ENCODE data around the gene EEF1AKMT2. TPM values are rescaled to one million over a fixed set of nuclear protein-coding genes. Genes with fewer than 3 reads are reported as not detected.

The EEF1AKMT2 gene
- total RNA-seq, 1 experiment from 2014 or later: 18.2 TPM

DNA sequence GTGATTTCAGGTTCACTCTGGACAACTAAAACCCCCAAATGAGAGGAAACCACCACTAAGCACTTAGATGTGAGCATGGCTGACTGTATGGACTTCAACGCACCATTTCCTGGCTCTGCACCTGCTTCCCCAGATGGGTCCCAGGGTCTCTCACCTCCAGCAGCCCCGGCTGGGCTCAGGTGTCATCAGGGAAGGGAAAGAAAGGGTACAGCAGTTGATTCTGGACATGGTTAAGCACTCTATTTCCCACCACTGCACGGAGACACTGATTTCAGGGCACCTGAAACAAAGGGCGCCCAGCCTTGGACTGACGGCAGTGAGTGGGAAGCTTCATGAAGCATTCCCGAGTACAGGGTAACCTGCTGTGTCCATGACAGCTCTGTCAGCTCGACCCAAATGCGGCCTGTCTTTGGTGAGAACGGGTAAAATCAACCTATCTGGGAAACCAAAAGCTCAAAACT lies 66.5 kb downstream of the EEF1AKMT2 start:
- no peaks in the 10 kb centered on the region for H3K9me2 ChIP-seq (replicated peaks; ENCODE audit: low read length)
- DNase-seq (no peak), ATAC-seq (no peak)
- no peaks in the 10 kb centered on the region for H3K4me1 ChIP-seq (ENCODE audit: insufficient read depth, low read length)
- no peaks in the 10 kb centered on the region for H3F3A ChIP-seq (ENCODE audit: low read length, unreplicated experiment)
- ChIA-PET POLR2A (ENCODE audit: unreplicated experiment) (no interaction called here), CTCF (interaction anchor here (0.6 kb wide), 1 partner anchor 16 kb away, joined by 3 read pairs; no protein-coding TSS in a partner anchor)
- no peaks in the 10 kb centered on the region for H3K27me3 ChIP-seq (ENCODE audit: low read length)
- H3K36me3 ChIP-seq (ENCODE audit: low read depth, low read length): no peaks in the 10 kb centered on the region
- no peak overlapping the region for H3K4me3 ChIP-seq (ENCODE audit: low read length)
- no peaks in the 10 kb centered on the region for H3K9me3 ChIP-seq (ENCODE audit: low read length)
- H3K4me2 ChIP-seq (ENCODE audit: low read length): no peak overlapping the region
- no peak overlapping the region for H3K27ac ChIP-seq (ENCODE audit: low read length)
- H3K79me2 ChIP-seq (ENCODE audit: low read length): no peaks in the 10 kb centered on the region
- intact Hi-C loops (cut with micrococcal nuclease): no loop called here
- TF ChIP-seq EZH2phosphoT487 (IDR thresholded peaks at IDR 0.05; ENCODE audit: borderline replicate concordance, low read length): no peak
- TF ChIP-seq, protein P1, sequence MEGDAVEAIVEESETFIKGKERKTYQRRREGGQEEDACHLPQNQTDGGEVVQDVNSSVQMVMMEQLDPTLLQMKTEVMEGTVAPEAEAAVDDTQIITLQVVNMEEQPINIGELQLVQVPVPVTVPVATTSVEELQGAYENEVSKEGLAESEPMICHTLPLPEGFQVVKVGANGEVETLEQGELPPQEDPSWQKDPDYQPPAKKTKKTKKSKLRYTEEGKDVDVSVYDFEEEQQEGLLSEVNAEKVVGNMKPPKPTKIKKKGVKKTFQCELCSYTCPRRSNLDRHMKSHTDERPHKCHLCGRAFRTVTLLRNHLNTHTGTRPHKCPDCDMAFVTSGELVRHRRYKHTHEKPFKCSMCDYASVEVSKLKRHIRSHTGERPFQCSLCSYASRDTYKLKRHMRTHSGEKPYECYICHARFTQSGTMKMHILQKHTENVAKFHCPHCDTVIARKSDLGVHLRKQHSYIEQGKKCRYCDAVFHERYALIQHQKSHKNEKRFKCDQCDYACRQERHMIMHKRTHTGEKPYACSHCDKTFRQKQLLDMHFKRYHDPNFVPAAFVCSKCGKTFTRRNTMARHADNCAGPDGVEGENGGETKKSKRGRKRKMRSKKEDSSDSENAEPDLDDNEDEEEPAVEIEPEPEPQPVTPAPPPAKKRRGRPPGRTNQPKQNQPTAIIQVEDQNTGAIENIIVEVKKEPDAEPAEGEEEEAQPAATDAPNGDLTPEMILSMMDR (conservative IDR thresholded peaks at IDR 0.05; ENCODE audit: low read depth, low read length): no peak
- TF ChIP-seq EZH2 (IDR thresholded peaks at IDR 0.05; ENCODE audit: low read length, unreplicated experiment): no peak
- no peak overlapping the region for H3K9ac ChIP-seq (ENCODE audit: low read length)
- no TSS peak for BruUV-seq (replicated peaks)
- no peak overlapping the region for H2AFZ ChIP-seq (ENCODE audit: low read length)
- no peaks in the 10 kb centered on the region for H4K20me1 ChIP-seq (ENCODE audit: low read length)

DNA sequence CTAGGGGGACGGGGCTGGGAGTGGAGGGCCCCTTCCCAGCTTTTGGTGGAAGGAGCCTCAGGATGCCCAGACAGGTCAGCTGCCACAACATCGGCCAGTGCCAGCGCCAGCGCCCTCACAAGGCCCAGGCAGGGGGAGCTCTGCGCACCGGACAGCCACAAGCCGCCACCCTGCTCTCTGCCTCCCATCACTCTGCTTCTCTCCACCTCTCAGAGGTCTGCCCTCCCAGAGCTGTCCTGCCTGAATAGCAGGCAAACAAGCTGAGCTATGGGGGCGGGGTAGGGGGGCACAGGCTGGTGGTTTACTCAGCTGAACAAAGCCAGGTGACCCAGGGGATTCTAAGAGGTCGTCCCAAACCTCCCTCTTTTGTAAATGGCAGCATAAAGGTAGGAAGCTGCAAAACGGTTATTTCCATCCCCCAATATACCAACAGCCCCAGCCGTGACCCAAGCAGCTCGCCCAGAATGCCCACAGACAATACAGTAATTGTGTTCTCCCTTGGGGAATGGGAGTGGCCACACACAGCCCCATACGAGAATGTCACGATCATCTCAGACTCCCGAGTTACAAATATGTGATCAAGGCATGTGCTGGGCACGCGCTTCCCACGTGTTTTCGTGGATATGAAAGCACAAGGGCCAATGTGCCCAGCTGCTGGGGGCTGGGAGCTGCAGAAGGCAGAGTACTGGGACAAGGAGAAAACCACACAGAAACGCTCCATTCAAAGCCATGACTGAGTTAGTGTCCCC lies 67.2 kb downstream of the EEF1AKMT2 start:
- ChIA-PET POLR2A (ENCODE audit: unreplicated experiment) (no interaction called here), CTCF (no interaction called here)
- no peaks in the 10 kb centered on the region for H4K20me1 ChIP-seq (ENCODE audit: low read length)
- H3K27me3 ChIP-seq (ENCODE audit: low read length): no peaks in the 10 kb centered on the region
- no peak overlapping the region for H3K9ac ChIP-seq (ENCODE audit: low read length)
- H3K79me2 ChIP-seq (ENCODE audit: low read length): no peaks in the 10 kb centered on the region
- H3K4me1 ChIP-seq (ENCODE audit: insufficient read depth, low read length): 0 out of 2 replicates have a peak, but pooled peaks cover 2% of the 10 kb centered on the region
- BruUV-seq (replicated peaks): no TSS peak
- no peaks in the 10 kb centered on the region for H3K36me3 ChIP-seq (ENCODE audit: low read depth, low read length)
- no peak overlapping the region for H2AFZ ChIP-seq (ENCODE audit: low read length)
- H3K4me2 ChIP-seq (ENCODE audit: low read length): no peak overlapping the region
- intact Hi-C loops (cut with micrococcal nuclease): no loop called here
- DNase-seq: no peak
- H3F3A ChIP-seq (ENCODE audit: low read length, unreplicated experiment): no peaks in the 10 kb centered on the region
- H3K4me3 ChIP-seq (ENCODE audit: low read length): no peak overlapping the region
- TF ChIP-seq EZH2phosphoT487 (IDR thresholded peaks at IDR 0.05; ENCODE audit: borderline replicate concordance, low read length): no peak
- TF ChIP-seq, protein P1 (conservative IDR thresholded peaks at IDR 0.05; ENCODE audit: low read depth, low read length): no peak
- no peak for TF ChIP-seq EZH2 (IDR thresholded peaks at IDR 0.05; ENCODE audit: low read length, unreplicated experiment)
- no peaks in the 10 kb centered on the region for H3K9me3 ChIP-seq (ENCODE audit: low read length)
- no peaks in the 10 kb centered on the region for H3K9me2 ChIP-seq (replicated peaks; ENCODE audit: low read length)
- no peak overlapping the region for H3K27ac ChIP-seq (ENCODE audit: low read length)
- no peak for ATAC-seq

DNA sequence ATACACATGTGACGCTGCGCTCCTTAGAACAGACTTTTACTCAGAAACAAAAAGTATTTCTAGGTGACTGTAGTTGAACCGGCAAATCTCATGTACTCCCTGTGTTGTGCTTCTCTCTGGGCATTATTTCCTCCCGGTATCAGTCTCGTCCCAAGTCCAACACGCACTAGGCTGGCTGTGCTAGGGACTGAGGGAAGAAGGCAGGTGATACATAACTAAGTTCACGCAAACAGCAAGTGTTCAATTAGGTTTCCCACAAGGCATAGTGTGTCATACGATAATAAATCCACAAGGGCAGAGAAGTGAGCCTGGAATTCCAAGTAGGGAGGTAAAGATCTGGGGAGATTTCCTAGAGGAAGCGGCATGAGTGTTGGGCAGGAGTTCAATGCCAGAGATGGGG lies 67.9 kb downstream of the EEF1AKMT2 start:
- intact Hi-C loops (cut with micrococcal nuclease): no loop called here
- Histone ChIP-seq H3K79me2 (ENCODE audit: low read length) (0 out of 2 replicates have a peak, but pooled peaks cover under 1% of the 10 kb centered on the region), H3K9ac (ENCODE audit: low read length) (no peak overlapping the region)

More for the DNA sequence above, 67.9 kb downstream of the EEF1AKMT2 start:
- Histone ChIP-seq H3K4me1 (ENCODE audit: insufficient read depth, low read length) (peaks cover 7% of the 10 kb centered on the region), H3K9me2 (replicated peaks; ENCODE audit: low read length) (no peaks in the 10 kb centered on the region), H3K36me3 (ENCODE audit: low read depth, low read length) (no peaks in the 10 kb centered on the region), H4K20me1 (ENCODE audit: low read length) (no peaks in the 10 kb centered on the region), H3K4me3 (ENCODE audit: low read length) (no peak overlapping the region), H3K9me3 (ENCODE audit: low read length) (no peaks in the 10 kb centered on the region), H3K4me2 (ENCODE audit: low read length) (no peak overlapping the region), H3F3A (ENCODE audit: low read length, unreplicated experiment) (no peaks in the 10 kb centered on the region), H2AFZ (ENCODE audit: low read length) (no peak overlapping the region), H3K27ac (ENCODE audit: low read length) (no peak overlapping the region), H3K27me3 (ENCODE audit: low read length) (no peaks in the 10 kb centered on the region)
- no peak for TF ChIP-seq EZH2phosphoT487 (IDR thresholded peaks at IDR 0.05; ENCODE audit: borderline replicate concordance, low read length)
- TF ChIP-seq, protein P1 (conservative IDR thresholded peaks at IDR 0.05; ENCODE audit: low read depth, low read length): no peak
- no peak for TF ChIP-seq EZH2 (IDR thresholded peaks at IDR 0.05; ENCODE audit: low read length, unreplicated experiment)
- POLR2A ChIA-PET (ENCODE audit: unreplicated experiment): no interaction called here
- CTCF ChIA-PET: no interaction called here
- no peak for DNase-seq
- BruUV-seq (replicated peaks): no TSS peak
- ATAC-seq: no peak

Measured in PC-3 (cell line).